CMK (cell line): ENCODE results near the gene LDLR.
"Not testable (repeated sequence)": the region's sequence is repeated elsewhere in the genome, so short reads cannot be mapped to it uniquely, and the experiment has no call there.

Source experiments
- DNase-seq: peaks from one replicate; pipeline ENCODE4 v3.0.0-alpha.2; 2010; ENCODE audit warnings: low read depth

LDLR gene

GRCh38 chr19:11173516-11174155, 84.4 kb downstream of the LDLR start:
- DNase-seq, result no peak

GRCh38 chr19:11174336-11174735, 85.1 kb downstream of the LDLR start:
- no peak for DNase-seq

GRCh38 chr19:11175920-11176319, 86.7 kb downstream of the LDLR start:
- no peak for DNase-seq

GRCh38 chr19:11176466-11177193, 87.4 kb downstream of the LDLR start:
- DNase-seq, result no peak

- DNase-seq, result no peak
These were observed 88.3 kb downstream of the LDLR start for GRCh38 chr19:11177592-11177991.

- not testable (repeated sequence) for DNase-seq
These were observed 89.8 kb downstream of the LDLR start for GRCh38 chr19:11179145-11179465.

- no peak for DNase-seq
These were observed 90.5 kb downstream of the LDLR start for GRCh38 chr19:11179716-11180297.

GRCh38 chr19:11180346-11180745, 91.1 kb downstream of the LDLR start:
- no peak for DNase-seq

GRCh38 chr19:11180975-11181374, 91.7 kb downstream of the LDLR start:
- not testable (repeated sequence) for DNase-seq

- DNase-seq, result no peak
These were observed 92.2 kb downstream of the LDLR start for GRCh38 chr19:11181488-11181887.
